HG03103 (cell line): ENCODE results near the gene FUZ.

Source experiments
- ATAC-seq: cut with Tn5 transposase; IDR thresholded peaks from one replicate; pipeline ENCODE4 v1.9.1; 2021; ENCODE audit warnings: low read depth; ENCODE audit not compliant: unreplicated experiment

The FUZ gene

DNA sequence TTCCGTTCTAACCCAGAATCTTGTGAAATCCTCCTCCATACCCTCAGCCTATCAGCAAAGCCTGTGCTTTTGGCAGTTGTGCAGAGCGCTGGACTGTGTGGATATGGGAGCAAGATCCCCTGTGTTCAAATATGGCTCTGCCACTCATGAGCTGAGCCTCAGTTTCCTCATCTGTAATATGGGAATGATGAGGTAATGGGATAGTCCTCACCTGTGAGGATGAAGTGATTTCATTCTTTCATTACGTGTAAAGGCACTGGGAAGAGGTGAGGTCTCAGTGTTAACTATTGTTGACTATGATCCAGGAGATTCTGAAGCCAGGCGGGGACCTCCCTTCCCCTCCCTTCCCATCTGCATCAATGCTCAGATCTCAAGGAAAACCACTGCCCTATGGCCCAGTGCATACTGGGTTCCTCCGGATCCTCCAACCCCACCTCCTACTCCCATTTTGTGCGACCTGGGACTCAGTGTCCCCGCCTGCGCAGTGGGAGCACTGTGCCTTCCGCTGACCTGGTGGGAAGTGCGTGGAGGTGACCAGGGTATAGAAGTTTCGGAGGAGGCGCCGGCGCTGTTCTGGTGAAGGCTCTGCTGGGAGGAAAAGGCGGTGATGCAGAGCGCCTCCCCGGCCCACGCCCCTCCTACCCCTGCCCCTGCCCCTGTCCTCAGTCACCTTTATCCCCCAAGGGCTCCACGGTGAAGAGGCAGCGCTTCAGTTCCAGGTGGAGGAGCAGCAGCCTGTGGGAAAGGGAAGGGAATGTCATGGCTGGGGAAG is 5.0 kb downstream of the FUZ start:
- no peak for ATAC-seq

DNA sequence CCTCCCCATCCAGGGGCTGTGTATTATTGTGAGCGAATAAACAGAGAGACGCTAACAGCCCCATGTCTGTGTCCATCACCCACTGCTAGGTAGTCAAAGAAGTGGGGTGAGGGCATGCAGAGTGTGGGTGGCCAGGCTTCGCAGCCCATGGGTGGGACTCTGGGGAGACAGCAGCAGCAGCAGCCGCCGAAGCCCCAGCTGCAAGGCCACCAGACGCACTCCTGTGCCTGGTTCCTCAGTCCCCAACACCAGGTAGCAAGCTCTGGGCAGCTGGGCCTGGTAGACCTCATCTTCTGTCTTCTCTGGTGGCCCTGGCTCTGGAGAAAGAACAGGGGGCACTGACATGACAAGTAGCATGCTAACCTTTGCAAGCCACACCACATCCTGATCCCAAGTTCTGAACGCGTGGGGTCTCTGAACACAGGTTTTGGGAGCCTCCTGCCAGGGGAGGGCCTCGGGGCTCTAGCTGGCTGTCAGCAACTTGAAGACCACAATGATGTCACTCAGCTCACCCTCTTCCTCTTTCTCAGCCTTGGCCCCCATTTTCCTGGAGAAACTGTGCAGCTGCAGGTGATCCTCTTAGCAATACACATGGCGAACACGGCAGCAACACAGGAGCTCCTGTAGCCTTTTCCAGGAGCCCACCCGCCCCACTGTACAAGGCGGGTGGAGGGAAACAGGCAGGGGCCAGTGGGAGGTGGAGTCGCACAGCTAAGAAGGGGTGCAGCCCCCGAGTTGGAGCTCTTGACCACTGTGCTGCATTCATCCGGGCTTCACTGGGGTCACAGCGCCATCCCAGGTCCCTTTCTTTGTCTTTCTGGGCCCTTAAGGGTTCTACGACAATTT is 5.8 kb downstream of the FUZ start:
- ATAC-seq = no peak

DNA sequence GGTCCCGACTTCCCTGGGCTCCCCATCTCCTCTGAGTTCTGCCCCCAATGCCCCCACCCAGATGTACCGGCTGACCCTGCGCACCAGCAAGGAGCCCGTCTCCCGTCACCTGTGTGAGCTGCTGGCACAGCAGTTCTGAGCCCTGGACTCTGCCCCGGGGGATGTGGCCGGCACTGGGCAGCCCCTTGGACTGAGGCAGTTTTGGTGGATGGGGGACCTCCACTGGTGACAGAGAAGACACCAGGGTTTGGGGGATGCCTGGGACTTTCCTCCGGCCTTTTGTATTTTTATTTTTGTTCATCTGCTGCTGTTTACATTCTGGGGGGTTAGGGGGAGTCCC is 6.5 kb downstream of the FUZ start:
- ATAC-seq = no peak

DNA sequence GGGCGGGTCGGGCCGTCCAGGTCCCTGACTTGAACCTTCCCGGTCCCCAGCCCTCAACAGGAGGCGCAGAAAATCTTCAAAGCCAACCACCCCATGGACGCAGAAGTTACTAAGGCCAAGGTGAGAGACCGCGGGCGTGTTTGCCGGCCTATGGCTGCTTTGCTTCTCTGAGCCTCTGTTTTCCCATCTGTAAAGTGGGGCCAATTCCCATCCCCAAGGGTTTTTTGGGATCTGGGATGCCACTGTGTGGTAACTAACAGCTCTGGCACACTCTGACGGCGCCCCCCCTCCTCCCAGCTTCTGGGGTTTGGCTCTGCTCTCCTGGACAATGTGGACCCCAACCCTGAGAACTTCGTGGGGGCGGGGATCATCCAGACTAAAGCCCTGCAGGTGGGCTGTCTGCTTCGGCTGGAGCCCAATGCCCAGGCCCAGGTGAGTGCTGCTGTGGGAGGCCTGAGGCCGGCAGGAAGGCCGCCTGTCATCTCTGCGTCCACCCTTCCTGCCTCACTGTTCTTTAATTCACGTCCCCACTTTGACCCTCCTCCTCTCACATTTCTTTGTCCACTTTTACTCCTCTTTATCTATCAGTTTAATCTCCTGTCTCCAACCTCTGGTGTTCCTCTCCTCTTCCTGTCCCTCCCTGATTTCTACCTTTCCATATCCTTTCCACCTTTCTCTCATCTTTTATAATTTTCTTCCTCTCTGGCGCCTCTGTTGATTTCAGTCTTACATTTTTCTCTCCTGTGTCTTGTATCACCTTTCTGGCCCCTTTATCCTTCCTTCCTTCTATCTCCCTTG is 7.1 kb downstream of the FUZ start:
- ATAC-seq = no peak

DNA sequence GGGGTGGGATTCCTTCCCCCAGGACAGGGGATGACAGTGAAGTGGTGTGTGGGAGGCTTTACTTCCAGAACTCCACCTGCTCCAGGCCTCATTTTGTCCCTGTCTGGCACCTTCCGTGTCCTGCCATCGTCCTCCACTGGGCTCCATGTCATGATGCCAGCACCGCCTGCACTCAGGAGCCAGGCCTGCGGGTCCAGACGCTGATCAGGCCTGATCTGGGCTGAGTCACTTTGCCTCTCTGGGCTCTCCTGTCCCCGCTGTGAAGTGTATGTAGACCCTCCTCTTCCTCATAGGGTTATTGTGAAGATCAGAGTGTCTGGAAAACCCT is 9.6 kb downstream of the FUZ start:
- no peak for ATAC-seq

DNA sequence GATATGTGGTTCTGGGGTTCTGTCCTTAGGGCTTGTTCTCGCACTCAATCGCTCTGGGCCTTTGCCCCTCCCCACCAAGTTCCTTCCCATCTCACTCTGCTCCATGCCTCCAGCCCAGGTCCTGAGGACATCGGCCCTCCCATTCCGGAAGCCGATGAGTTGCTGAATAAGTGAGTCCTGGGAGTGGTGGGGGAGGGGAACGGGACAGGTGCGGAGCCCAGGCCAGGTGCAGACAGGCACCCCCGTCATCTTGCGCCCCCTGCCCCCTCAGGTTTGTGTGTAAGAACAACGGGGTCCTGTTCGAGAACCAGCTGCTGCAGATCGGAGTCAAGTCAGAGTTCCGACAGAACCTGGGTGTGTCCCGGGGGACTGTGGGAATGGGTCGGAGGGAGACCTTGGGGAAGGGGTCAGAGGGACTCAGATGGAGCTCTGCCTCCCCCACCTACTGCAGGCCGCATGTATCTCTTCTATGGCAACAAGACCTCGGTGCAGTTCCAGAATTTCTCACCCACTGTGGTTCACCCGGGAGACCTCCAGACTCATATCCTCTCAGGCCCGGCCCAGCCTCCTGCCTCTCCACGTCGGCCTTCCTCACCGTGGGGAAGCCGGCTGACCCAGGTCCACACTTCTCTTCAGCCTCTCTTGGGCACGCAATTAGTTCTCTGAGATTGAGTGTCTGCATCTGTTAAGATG is 10.1 kb downstream of the FUZ start:
- ATAC-seq = no peak

DNA sequence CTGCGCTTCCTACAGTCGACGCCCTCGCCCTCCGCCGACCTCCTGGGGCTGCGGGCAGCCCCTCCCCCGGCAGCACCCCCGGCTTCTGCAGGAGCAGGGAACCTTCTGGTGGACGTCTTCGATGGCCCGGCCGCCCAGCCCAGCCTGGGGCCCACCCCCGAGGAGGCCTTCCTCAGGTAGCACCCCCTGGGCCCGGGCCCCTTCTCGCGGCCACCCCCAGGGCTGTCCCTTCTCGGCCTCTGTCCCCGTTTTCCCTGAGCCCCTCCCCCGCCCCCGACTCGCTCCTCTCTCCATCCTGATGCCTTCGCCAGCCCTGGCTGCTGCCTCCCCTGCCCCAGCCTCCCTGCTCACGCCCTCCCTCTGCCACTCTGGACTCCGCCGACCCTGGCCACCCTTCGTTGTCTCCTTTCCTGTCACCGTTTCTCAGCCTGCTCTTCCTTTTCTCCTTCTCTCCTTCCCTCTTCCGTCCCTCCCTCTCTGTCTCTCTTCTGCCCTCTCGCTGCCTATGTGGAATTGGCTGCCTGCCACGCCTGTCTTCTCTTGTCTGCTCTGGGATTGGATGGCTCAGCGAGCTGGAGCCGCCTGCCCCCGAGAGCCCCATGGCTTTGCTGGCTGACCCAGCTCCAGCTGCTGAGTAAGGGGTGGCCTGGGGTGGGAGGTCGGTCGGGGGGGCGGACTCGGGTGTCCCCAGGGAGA is 11.0 kb downstream of the FUZ start:
- ATAC-seq = no peak

DNA sequence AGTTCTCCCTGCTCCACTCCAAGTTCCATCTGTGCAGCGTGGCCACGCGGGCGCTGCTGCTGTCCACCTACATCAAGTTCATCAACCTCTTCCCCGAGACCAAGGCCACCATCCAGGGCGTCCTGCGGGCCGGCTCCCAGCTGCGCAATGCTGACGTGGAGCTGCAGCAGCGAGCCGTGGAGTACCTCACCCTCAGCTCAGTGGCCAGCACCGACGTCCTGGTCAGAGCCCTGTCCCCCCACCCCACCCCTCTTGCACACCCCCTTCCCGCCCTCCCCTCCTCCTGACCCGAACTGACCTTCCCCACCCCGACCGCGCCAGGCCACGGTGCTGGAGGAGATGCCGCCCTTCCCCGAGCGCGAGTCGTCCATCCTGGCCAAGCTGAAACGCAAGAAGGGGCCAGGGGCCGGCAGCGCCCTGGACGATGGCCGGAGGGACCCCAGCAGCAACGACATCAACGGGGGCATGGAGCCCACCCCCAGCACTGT is 11.6 kb downstream of the FUZ start:
- ATAC-seq = no peak

DNA sequence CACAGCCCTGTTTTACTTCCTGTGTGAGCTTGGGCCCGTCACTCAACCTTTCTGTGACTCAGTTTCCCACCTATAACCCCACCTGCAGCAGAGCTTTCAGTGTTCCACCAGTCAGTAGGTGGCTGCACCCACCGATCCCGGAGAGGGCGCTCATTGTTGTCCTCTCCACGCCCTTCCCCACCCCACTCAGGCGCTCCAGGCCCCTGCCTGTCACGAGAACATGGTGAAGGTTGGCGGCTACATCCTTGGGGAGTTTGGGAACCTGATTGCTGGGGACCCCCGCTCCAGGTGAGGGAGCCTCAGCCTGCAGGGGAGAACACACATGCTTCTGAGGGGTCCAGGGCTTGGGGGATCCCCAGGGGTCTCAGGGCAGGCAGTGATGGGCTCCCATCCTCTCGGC is 12.3 kb downstream of the FUZ start:
- no peak for ATAC-seq

DNA sequence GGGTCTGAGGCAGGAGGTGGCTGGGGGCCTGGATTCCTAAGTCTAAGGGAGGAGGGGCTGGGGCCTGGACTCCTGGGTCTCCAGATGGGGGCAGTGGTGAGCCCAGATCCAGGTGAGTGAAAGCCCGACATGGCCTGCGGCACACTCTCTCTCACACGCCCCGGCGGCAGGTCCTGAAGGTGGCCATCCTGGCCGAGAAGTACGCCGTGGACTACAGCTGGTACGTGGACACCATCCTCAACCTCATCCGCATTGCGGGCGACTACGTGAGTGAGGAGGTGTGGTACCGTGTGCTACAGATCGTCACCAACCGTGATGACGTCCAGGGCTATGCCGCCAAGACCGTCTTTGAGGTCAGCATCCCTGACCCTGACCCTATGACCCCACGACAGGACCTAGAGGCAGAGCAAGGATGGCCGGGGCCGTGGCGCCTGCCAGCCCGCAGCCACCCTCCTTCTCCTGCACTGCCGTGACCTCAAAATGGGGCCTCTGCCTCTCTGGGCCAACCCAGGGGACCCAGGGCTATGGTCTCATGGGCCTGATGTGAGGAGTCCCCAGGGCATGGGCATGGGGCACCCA is 13.2 kb downstream of the FUZ start:
- ATAC-seq = no peak

DNA sequence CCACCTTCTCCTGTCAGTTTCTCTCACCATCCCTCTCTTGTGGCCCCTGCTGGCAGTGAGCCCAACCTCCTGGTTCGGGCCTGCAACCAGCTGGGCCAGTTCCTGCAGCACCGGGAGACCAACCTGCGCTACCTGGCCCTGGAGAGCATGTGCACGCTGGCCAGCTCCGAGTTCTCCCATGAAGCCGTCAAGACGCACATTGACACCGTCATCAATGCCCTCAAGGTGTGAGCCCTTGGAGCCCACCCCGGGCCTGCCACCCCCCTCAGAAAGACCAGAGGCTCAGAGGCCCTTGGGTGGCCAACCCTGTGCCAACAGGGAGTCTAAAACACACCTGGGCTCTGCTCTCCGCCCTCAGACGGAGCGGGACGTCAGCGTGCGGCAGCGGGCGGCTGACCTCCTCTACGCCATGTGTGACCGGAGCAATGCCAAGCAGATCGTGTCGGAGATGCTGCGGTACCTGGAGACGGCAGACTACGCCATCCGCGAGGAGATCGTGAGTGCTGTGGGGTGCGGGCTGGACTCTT is 13.8 kb downstream of the FUZ start:
- ATAC-seq = no peak

DNA sequence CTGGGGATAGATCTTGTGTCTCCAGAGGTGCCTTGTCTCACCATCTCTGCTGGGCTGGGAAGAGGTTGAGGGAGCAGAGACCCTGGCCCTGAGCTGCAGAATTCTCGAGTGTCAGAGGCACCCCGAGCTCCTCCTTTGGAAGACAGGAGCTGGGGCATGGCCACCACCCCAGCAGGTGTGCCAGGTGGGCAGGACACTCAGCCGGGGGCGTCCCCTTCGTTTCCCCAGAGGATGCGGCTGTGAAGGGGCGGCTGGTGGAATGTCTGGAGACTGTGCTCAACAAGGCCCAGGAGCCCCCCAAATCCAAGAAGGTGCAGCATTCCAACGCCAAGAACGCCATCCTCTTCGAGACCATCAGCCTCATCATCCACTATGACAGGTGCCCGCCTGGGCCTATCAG is 14.5 kb downstream of the FUZ start:
- no peak for ATAC-seq

DNA sequence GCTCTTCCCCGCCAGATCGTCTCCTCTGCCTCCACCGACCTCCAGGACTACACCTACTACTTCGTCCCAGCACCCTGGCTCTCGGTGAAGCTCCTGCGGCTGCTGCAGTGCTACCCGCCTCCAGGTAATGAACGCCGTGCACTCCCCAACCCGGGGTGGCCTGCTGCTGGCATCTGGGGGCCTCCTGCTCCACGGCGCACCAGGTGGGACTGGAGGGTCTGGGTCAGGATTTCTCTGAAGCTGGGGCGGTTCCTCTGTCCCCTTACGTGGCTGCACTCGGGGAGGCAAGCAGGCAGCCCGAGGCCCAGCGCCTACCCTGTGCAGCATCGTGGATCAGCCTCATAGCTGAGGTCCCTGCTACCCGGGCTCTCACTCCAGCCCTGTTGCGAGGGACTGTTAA is 17.5 kb downstream of the FUZ start:
- no peak for ATAC-seq

DNA sequence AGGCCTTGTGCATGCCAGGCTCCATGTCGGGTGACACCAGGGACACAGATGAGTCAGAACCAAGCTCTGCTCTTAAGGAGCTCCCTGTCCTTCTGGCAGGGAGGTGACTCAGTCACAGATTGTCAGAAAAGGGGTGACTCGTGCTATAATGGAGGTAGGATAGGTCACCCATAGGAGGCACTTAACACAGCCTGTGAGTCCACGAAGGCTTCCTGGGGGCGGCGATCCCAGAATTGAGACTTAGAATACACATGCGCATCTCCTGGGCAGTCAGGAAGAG is 19.6 kb downstream of the FUZ start:
- ATAC-seq = no peak

DNA sequence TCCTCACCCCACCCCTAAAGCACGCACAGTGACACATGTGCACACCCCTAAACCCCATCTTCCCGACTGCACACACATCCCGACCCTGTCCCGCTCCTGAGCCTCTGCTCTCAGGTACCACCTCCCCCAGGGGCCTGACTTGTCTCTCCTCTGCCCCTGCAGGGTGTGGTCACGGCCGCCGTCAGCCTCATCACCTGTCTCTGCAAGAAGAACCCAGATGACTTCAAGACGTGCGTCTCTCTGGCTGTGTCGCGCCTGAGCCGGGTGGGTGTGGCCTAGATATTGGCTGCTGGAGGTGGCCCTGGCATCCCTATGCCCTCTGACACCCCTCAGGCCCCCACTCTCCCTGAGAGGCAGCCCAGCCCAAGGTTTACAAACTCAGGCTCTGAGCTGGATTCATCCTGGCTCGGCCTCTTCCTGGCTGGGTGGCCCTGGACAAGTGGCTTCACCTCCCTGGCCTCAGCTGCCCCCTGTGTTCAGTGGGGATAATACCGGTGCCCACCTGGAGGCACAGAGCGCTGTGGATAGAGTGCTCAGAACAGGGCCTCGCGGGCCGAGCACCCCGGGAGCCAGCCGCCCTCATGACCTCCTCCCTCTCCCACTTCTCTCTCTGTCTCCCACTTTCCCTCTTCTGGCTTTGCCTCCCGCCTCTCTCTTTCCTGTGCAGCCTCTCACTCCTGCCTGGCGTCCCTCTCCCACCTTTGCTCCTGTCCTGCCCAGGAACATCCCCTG is 20.1 kb downstream of the FUZ start:
- no peak for ATAC-seq

DNA sequence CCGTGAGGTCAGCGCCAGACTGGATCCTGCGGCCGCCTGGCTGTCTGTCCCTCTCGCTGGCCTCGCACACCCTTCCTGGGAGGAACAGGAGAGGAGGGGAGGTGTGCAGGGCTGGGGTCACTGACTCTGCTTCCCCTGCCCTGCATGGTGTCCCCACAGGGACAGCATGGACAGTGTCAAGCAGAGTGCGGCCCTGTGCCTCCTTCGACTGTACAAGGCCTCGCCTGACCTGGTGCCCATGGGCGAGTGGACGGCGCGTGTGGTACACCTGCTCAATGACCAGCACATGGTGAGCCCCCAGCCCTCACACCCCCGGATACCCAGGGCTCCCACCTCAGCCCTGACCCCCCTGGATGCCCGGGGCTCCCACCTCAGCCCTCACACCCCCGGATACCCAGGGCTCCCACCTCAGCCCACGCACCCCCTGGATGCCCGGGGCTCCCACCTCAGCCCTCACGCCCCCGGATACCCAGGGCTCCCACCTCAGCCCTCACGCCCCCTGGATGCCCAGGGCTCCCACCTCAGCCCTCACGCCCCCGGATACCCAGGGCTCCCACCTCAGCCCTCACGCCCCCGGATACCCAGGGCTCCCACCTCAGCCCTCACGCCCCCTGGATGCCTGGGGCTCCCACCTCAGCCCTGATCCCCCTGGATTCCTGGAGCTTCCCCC is 21.2 kb downstream of the FUZ start:
- no peak for ATAC-seq

DNA sequence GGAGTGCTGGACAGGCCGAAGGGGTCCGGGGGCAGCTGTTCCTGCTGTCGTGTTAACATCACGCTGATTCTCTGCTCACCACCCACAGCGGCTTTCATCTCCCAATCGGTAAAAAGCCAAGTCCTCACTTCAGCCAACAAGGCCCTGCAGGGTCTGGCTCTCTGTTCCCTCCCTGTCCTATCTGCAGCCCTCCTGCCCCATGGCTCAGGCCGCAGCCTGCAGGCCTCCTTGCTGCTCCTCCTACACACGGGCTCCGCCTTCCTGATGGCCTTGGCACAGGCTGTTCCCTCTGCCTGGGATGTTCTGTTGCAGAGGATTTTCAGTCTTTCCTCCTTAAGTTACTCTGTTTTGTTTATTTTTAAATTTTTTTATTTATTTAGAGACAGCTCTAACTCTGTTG is 22.2 kb downstream of the FUZ start:
- ATAC-seq = no peak

DNA sequence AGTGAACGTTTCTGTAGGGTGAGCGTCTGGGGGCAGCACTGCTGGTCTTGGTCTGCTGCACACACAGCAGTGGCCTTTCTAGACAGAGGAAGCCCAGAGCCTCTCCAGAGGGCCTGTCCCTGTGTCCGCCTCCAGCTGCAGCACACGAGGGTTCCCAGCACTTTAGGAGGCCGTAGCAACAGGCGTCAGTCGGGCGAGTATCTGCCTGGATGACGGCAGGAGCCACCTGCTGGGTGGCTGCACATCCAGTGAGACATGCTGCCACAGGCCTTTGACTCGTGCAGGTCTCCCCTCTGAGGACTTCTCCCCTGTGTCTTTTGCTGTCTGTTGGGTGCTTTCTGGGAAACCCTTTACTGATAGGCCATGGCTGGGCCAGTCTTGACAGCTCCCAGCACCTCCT is 24.2 kb downstream of the FUZ start:
- ATAC-seq = no peak

DNA sequence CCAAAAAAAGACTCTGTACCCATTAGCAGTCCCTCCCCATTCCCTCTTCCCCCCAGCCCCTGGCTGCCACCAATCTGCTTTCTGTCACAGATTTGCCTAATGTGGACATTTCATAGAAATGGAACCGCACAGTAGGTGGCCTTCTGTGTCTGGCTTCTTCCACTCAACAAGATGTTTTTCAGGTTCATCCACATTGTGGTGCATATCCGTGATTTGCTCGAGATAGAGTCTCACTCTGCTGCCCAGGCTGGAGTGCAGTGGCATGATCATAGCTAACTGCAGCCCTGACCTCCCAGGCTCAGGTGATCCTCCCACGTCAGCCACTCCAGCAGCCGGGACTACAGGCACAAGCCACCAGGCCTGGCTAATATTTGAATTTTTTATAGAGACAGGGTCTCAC is 25.3 kb downstream of the FUZ start:
- no peak for ATAC-seq
